GM12892 (cell line): Measurements from ENCODE around the gene PXDC1.

Source experiments
- POLR2A ChIP-seq: IDR thresholded peaks from 2 replicates; pipeline ENCODE4 v1.6.1; 2011; ENCODE audit warnings: low read depth, low read length, control low read depth
- POLR2AphosphoS5 ChIP-seq: IDR thresholded peaks from 2 replicates; pipeline ENCODE4 v1.6.1; 2011; ENCODE audit warnings: low read depth, low read length, control low read depth

- no peak for TF ChIP-seq POLR2AphosphoS5
- TF ChIP-seq POLR2A = no peak
Observed at GRCh38 chr6:3755637-3756545, 4.4 kb upstream of the PXDC1 start.
